ENCODE data around the gene OGA.

OGA gene

GRCh38 chr10:101841826-101842225 is 23.6 kb upstream of the OGA start:
- no peak for TF ChIP-seq CTCF (IDR thresholded peaks at IDR 0.05; ENCODE audit: low read depth, low read length)
- no peak overlapping the region for H3K4me3 ChIP-seq (ENCODE audit: low read depth, low read length)

GRCh38 chr10:101840741-101841453 is 22.7 kb upstream of the OGA start:
- TF ChIP-seq CTCF (IDR thresholded peaks at IDR 0.05; ENCODE audit: low read depth, low read length) = peak; percentile 94
- peak overlapping the region; percentile 50 for H3K4me3 ChIP-seq (ENCODE audit: low read depth, low read length)

- H3K4me3 ChIP-seq (ENCODE audit: low read depth, low read length) = peak overlapping the region; percentile 50
- TF ChIP-seq CTCF (IDR thresholded peaks at IDR 0.05; ENCODE audit: low read depth, low read length) = no peak
These were observed 21.9 kb upstream of the OGA start for GRCh38 chr10:101840102-101840684.

GRCh38 chr10:101839416-101840063 is 21.3 kb upstream of the OGA start:
- peak overlapping the region; percentile 43 for H3K4me3 ChIP-seq (ENCODE audit: low read depth, low read length)
- no peak for TF ChIP-seq CTCF (IDR thresholded peaks at IDR 0.05; ENCODE audit: low read depth, low read length)

GRCh38 chr10:101839002-101839401 is 20.8 kb upstream of the OGA start:
- no peak overlapping the region for H3K4me3 ChIP-seq (ENCODE audit: low read depth, low read length)
- TF ChIP-seq CTCF (IDR thresholded peaks at IDR 0.05; ENCODE audit: low read depth, low read length) = no peak

- no peak for TF ChIP-seq CTCF (IDR thresholded peaks at IDR 0.05; ENCODE audit: low read depth, low read length)
- no peak overlapping the region for H3K4me3 ChIP-seq (ENCODE audit: low read depth, low read length)
These were observed 20.2 kb upstream of the OGA start for GRCh38 chr10:101838416-101838970.

GRCh38 chr10:101837748-101838147 is 19.5 kb upstream of the OGA start:
- TF ChIP-seq CTCF (IDR thresholded peaks at IDR 0.05; ENCODE audit: low read depth, low read length) = no peak
- H3K4me3 ChIP-seq (ENCODE audit: low read depth, low read length) = no peak overlapping the region

Data from WI38 (cell line).